HCT116 (cell line): Measurements from ENCODE around the gene HHATL.

ENCODE experiments used
- EZH2 ChIP-seq: fragments of 200-600 bp; sonication (generic); IDR thresholded peaks from 2 replicates; pipeline ENCODE4 v1.6.1; 2017; ENCODE audit warnings: antibody characterized with exemption, mixed run types
- JUND ChIP-seq: IDR thresholded peaks from 2 replicates; pipeline ENCODE4 v1.6.1; 2012
- POLR2A ChIP-seq: IDR thresholded peaks from 2 replicates; pipeline ENCODE4 v1.7.0; 2011; ENCODE audit warnings: borderline replicate concordance; ENCODE audit not compliant: insufficient read depth, insufficient read length; ENCODE audit errors: extremely low read depth
- POLR2AphosphoS5 ChIP-seq: IDR thresholded peaks from 2 replicates; pipeline ENCODE4 v1.6.1; 2011; ENCODE audit warnings: mild to moderate bottlenecking, low read depth, low read length, moderate library complexity
- SP1 ChIP-seq: IDR thresholded peaks from 2 replicates; pipeline ENCODE4 v1.6.1; 2012; ENCODE audit warnings: low read depth
- ZFX ChIP-seq: fragments of 450-650 bp; IDR thresholded peaks from 2 replicates; pipeline ENCODE4 v1.6.1; 2017
- TF ChIP-seq, protein P1 (sequence below), 3 experiments: fragments of 200-600 bp in 1 of 3; sonication (generic) in 1 of 3; IDR thresholded peaks in 2 of 3; conservative IDR thresholded peaks in 1 of 3; 2 replicates each; pipeline ENCODE4 v1.5.1; 2012 to 2017; ENCODE audit warnings: low read depth in 2 of 3, low read length in 2 of 3, antibody characterized with exemption in 1 of 3, borderline replicate concordance in 1 of 3, control low read depth in 1 of 3, mild to moderate bottlenecking in 1 of 3, mixed read lengths in 1 of 3, mixed run types in 1 of 3, moderate library complexity in 1 of 3; ENCODE audit not compliant: insufficient read depth in 1 of 3

DNA sequence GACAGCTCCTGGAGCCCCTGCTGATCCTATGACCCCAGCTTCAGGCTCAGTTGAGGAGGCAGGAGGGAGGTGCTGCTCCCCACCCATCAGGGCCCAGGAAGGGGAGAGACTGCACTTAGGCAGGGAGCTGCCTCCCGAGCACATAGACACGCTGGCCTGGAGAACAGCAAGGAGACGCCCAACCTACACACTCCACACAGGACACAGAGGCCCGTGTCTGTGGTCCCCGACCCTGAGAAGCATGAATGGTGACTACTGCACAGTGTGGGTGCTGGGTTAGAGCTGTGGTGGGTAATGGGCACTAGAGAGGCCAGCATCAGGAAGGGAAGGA lies 1.1 kb upstream of the HHATL start:
- TF ChIP-seq SP1 (no peak), POLR2AphosphoS5 (no peak), JUND (no peak), ZFX (no peak), EZH2 (no peak), POLR2A (no peak)
- TF ChIP-seq, protein P1, sequence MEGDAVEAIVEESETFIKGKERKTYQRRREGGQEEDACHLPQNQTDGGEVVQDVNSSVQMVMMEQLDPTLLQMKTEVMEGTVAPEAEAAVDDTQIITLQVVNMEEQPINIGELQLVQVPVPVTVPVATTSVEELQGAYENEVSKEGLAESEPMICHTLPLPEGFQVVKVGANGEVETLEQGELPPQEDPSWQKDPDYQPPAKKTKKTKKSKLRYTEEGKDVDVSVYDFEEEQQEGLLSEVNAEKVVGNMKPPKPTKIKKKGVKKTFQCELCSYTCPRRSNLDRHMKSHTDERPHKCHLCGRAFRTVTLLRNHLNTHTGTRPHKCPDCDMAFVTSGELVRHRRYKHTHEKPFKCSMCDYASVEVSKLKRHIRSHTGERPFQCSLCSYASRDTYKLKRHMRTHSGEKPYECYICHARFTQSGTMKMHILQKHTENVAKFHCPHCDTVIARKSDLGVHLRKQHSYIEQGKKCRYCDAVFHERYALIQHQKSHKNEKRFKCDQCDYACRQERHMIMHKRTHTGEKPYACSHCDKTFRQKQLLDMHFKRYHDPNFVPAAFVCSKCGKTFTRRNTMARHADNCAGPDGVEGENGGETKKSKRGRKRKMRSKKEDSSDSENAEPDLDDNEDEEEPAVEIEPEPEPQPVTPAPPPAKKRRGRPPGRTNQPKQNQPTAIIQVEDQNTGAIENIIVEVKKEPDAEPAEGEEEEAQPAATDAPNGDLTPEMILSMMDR (IDR thresholded peaks at IDR 0.05 in 2 of 3, conservative IDR thresholded peaks at IDR 0.05 in 1 of 3; ENCODE audit: borderline replicate concordance in 1 of 3, insufficient read depth in 1 of 3, low read depth in 2 of 3, low read length in 2 of 3): no peak
